ENCODE results near the gene UBE2S. TPM values are rescaled to one million over a fixed set of nuclear protein-coding genes. Genes with fewer than 3 reads are reported as not detected.
"Not testable (repeated sequence)": the region's sequence is repeated elsewhere in the genome, so short reads cannot be mapped to it uniquely, and the experiment has no call there.

The UBE2S gene
- total RNA-seq, 1 experiment from 2014 or later = 378 TPM

DNA sequence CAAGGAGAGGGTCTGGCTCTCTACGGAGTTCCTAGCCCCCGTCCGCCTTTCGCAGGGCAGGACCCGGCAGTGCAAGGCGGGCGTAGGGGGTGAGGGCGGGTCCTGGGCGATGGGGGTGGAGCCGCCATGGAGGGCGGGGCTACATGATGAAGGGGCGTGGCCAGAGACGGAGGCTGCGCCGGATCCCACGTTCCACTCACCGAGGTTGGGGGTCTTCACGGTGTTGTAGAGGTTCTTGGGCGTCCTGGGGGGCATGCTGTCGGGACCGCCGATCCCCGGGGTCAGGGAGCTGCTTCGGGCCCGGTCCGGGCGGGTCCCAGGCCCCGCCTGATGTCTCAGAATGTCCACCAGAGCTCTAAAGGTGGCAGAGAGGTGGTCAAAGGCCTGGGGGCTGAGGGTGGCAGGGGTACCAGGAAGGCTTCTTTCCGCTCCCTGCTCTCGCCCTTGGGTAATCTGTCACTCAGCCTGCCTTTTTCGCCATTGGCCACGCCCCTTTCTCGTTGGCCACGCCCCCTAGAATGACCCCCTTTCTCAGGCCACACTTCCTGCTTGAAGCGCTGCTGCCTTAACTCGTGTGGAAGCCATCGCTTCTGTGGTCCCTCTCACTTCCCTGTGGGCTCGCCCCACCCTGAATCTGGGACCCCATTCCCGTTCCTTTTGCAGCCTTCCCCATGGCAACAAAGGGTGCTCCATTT is 33.0 kb upstream of the UBE2S start:
- DNase-seq (ENCODE audit: low read depth) = no peak

DNA sequence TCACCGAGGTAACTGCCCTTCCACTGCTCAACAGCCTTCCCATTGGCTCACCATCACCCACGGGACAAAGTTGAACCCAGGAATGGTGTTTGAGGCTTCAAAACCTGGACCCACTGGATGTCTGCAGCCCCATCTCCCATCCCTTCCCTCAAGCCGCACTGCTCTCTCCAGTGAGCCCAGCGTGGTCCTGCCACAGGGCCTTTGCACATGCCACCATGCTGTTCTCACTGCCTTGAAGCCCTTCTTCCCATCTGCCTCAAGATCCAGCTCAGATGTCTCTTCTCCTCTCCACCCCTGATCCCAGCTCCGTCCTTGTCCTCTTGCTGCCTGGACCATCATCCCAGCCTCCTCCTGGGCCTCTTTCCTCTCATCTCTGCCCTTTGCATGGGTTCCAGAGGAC is 31.5 kb upstream of the UBE2S start:
- DNase-seq (ENCODE audit: low read depth) = no peak

DNA sequence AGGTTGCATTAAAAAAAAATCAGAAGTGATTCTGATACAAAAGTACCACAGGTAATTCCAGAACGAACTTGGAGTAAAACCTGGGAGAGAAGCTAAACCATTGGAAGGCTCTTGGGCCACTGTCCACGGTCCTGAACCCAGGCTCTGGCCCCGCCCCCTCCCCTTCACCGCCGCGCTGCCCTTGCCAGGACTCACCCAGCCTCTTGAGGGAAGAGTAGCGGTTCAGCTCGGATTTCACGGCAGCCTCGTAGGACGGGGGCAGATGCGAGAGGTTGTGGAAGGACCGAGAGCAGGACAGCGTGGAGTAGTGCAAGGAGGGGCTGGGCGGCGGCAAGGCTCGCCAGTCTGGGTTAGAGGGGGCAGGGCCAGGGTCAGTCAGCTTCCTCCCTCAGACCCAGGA is 29.8 kb upstream of the UBE2S start:
- DNase-seq (ENCODE audit: low read depth) = peak; percentile 74

DNA sequence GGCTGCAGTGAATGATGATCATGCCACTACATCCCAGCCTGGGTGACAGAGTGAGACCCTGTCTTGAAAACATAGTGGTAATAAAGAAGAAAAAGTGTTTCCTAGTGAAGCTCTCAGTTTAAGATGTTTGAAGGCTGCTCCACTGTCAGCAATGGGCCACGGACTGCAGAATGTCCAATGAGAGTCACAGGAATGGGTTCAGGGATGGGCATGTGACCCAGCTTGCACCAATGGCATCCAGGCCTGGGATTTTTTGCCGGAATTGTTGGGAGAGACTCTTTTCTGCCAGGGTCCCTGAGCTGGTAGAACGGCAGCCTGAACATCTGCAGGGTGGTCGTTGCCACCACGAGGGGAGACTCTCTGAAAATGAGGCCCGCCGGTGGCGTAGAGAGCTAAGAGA is 29.3 kb upstream of the UBE2S start:
- no peak for DNase-seq (ENCODE audit: low read depth)

DNA sequence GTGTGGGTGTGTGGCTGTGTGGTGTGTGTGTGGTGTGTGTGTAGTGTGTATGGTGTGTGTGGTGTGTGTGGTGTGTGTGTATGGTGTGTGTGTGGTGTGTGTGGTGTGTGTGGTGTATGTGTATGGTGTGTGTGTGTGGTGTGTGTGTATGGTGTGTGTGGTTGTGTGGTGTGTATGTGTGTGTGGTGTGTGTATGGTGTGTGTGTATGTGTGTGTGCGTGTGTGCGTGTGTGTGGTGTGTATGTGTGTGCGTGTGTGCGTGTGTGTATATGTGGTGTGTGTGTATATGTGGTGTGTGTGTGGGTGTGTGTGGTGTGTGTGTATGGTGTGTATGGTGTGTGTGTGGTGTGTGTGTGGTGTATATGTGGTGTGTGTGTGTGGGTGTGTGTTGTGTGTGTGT is 27.4 kb upstream of the UBE2S start:
- DNase-seq (ENCODE audit: low read depth) = no peak

DNA sequence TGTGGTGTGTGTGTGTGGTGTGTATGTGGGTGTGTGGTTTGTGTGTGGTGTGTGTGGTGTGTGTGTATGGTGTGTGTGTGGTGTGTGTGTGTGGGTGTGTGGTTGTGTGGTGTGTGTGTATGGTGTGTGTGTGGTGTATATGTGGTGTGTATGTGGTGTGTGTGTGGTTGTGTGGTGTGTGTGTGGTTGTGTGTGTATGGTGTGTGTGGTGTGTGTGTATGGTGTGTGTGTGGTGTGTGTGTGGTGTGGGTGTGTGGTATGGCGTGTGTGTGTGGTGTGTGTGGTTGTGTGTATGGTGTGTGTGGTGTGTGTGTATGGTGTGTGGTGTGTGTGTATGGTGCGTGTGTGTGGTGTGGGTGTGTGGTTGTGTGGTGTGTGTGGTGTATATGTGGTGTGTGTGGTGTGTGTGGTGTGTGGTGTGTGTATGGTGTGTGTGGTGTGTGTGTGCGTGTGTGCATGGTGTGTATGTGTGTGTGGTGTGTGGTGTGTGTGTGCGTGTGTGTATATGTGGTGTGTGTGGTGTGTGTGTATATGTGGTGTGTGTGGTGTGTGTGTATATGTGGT is 26.9 kb upstream of the UBE2S start:
- DNase-seq (ENCODE audit: low read depth) = no peak

DNA sequence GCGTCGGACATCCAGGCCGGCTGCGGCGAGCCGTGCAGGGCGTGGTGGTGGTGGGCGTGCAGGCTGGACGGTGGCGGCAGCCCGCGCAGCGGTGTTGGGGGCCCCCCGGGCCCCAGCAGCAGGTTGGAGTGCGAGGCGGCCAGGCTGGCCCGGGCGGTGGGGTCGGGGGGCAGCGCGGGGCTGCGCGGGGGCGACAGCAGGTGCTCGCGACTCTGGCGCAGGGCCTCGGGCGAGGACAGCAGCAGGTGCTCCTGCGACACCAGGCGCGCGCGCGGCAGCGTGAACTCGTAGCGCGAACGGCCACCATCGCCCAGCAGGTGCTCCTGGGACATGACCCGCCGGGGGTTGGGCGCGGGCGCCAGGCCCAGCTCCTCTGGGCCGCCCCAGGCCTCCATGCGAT is 25.7 kb upstream of the UBE2S start:
- DNase-seq (ENCODE audit: low read depth) = no peak

DNA sequence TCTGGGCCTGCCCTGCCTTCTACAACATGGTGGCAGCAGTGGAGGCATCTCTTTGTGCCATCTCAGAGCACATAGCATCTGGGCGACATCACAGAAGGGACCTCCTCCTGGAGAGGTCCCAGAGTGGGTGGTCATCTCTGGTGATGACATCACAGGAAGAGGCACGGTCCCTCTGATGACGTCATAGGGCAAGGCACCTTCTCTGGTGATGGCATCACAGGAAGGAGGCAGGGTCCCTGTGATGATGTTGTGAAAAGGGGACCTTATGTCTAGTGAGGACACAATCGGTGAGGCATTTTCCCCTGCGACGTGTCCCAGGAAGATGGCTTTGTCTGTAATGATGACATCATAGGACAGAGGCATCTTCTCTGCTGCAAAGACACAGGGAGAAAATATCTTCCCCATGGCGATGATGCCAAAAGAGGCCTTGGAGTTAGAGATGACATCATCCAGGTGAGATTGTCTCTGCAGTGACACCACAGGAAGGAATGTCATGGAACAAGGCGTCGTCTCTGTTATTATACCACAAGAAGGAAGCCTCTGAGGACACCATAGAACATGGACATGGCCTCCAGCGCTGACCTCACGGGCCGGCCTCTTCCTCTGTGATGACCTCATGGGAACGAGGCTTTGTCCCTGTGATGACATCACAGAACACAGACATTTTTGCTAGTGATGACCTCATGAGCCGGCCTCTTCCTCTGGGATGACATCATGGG is 24.8 kb upstream of the UBE2S start:
- DNase-seq (ENCODE audit: low read depth) = no peak

DNA sequence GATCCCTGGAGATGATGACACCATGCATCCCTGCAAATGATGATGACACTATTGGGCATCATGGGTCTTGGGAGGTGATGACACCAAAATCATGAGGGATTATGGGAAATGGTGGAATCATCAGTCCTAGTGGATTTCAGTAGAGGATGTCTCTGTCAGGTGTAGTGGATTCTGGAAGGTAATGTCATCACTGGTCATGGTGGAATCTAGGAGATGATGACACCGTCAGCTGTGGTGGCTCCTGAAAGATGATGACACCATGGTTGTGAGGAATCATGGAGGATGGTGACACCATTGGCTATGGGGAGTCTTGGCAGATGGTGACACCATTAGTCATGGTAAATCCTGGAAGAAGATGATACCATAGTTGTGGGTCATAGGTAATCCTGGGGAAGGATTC is 23.6 kb upstream of the UBE2S start:
- no peak for DNase-seq (ENCODE audit: low read depth)

DNA sequence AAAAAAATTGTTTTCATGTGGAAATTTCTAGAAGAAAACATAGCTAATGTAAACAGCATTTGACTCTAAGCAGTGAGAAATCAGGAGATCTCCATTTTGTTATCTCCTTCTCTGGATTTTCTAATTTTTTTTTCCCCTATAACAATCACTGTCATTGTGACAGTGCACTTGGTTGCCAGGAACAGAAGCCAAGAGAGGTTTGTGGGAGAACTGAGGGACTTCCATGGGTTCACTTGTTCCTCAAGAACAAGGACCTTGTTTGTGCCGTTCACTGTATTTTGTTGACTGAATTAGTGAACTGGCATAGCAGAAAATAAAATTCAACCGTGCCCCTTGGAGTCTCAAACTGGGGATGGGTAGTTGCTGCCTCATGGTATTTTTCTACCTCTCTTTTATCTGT is 18.5 kb upstream of the UBE2S start:
- DNase-seq (ENCODE audit: low read depth) = no peak

DNA sequence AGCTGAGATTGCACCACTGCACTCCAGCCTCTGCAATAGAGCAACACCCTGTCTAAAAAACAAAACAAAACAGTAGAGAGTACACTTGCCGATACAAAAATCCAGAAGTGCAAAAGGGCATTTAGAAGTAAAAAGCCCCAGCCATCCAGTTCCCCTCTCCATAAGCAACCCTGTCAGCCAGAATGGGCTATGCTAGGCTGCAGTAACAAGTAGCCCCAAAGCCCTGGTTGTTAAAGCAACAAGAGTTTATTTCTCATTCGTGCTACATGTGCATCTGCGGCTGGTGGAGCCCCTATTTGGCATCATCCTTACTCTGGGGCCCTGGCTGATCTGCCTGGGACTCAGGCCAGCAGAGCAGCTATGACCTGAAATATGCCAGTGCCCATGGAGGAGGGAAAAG is 16.9 kb upstream of the UBE2S start:
- no peak for DNase-seq (ENCODE audit: low read depth)

DNA sequence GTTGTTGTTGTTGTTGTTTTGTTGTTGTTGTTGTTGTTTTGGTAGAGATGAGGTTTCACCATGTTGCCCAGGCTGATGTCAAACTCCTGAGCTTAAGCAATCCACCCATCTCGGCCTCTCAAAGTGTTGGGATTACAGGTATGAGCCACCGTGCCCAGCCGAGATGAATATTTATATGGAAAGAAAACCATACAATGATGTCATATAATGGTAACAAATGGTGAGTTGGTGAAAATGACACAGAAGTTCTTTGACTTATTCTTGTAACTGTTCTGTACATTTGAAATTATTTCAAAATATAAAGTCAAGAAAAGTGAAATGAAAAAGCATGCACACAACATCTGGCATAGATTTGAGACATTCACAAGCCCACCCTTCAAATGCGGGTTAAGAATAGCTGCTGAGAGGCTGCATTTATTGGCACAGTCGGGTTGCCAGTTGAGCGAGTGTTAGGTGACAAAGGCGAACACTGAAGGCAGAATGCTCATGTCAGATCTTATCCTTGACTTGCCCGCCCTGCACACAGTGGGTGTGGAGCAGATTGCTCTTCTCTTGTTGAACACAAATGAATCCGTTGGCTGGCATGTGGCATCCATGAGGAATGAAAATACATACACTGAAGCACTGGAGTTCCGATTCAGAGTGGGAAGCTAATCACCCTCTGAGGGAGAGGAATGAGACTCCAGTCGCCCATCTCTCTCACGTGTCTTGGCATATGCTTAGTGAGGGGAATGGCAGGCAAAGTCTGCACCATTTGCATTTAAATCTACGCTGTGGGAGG is 15.8 kb upstream of the UBE2S start:
- no peak for DNase-seq (ENCODE audit: low read depth)

DNA sequence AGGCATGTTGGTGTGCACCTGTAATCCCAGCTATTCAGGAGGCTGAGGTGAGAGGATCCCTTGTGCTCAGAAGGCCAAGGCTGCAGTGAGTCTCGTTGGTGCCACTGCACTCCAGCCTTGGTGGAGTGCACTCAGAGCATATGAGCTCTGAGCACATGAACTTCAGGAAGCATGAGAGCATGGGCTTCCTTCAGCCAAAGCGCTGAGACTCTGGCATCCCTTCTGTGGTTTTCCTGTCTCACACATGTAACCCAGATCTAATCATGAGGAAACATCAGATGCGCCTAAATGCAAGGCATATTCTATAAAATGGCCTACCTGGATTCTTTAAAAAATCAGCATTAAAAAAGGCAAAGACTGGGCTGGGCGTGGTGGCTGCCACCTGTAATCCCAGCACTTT is 13.7 kb upstream of the UBE2S start:
- not testable (repeated sequence) for DNase-seq (ENCODE audit: low read depth)

DNA sequence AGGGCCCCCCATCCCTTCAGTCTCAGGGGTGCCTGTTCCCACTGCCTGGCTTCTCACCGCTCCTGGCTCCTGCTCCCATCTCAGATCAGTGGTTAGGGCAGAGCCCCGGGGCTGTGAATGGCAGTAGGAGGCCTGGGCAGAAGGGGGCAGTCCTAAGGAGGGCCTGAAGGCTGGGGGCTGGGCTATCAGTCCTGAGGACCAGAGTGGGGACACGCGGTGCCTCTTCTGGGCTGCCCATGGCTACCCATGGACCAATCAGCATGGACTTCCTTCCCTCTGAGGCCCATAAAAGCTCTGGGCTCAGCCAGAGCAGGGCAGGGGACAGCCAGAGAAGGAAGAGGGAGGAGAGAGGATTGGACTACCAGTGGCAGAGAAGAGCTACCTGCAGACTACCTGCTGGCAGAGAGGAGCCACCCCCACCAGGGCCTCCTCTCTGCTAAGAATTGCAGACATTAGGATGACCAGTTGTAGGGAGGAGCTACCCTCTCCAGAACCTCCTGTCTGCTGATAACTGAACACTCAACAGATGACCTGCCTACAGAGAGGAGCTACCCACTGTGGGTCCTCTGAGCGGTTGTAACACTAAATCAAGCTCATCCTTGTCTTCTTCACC is 12.1 kb upstream of the UBE2S start:
- no peak for DNase-seq (ENCODE audit: low read depth)

DNA sequence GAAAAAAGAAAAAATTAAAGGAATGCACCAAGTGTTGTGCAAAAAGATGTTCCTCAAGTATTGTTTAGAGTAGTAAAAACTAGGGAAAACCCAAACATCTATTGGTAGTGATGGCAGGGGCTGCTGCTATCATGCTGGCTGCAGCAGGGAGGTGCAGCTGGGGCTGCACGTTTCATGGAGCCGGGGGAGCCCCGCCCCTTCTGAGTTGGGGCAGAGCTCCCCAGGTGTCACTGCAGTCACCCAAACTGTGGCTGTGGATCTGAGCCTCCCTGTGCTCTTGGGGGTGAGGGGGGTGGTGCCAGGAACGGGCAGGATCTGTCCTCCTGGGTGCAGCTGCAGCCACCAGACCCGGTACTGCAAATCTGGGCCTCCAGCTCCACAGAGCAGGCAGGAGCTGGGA is 11.5 kb upstream of the UBE2S start:
- DNase-seq (ENCODE audit: low read depth) = no peak

DNA sequence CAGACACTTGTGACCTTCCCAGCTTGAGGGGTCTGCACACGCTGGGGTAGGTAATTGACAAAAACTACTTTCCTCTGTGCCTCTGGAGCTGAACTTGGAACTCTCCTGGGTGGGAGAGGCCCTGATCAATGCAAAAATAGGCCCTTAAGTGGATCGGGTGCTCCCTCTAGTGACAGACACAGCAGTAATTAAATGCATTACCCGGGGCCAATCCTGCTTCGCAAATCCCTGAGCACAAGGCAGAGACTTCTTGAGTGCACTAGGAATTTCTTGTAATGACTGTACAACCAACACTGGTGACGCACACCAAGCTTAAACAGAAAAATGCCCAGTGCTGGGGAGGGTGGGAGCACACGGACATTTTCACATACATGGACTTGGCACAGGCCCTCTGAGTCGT is 10.6 kb upstream of the UBE2S start:
- peak; percentile 79 for DNase-seq (ENCODE audit: low read depth)

DNA sequence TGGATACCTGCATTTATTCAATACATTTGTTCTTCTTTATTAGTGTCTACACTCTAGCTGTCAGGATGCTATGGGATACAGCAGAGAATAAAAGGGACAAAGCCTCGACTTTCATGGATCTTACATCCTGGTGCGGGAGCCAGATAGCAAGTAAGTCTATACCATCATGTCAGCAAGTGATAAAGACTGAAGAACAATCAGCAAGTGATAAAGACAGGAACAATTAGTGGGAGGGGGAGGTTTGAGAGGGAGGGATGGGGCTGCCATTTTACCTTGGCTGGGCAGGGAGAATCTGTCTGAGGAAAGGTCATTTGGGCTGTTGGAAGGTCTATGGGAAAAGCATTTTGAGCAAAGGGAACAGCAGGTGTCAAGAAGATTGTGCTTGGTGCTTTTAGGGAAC is 2.6 kb upstream of the UBE2S start:
- DNase-seq (ENCODE audit: low read depth) = no peak

DNA sequence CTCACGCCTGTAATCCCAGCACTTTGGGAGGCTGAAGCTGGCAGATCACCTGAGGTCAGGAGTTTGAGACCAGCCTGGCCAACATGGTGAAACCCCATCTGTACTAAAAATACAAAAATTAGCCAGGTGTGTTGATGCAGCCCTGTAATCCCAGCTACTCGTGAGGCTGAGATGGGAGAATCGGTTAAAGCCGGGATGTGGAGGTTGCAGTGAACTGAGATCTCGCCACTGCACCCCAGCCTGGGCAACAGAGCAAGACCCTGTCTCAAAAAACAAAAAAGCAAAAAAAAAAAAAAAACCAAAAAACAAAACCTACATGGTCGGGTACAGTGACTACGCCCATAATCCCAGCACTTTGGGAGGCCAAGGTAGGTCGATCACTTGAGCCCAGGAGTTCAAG is 1.6 kb upstream of the UBE2S start:
- DNase-seq (ENCODE audit: low read depth) = not testable (repeated sequence)

DNA sequence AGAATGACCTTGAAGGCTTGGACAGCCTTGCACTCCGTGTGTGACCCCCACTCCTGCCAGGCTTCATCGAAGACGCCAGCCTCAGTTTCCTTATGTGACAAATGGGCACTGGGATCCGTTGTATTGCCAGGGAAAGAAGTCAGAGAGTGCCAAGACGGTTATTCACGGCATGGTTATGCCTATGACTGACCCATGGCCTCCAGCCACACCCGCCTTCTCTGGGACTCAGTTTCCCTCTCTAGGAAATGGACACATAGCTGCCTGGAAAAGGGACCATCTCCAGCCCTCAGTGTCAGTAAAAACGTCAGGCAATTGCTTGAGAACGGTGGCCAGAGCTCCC is 915 bp upstream of the UBE2S start:
- no peak for DNase-seq (ENCODE audit: low read depth)

DNA sequence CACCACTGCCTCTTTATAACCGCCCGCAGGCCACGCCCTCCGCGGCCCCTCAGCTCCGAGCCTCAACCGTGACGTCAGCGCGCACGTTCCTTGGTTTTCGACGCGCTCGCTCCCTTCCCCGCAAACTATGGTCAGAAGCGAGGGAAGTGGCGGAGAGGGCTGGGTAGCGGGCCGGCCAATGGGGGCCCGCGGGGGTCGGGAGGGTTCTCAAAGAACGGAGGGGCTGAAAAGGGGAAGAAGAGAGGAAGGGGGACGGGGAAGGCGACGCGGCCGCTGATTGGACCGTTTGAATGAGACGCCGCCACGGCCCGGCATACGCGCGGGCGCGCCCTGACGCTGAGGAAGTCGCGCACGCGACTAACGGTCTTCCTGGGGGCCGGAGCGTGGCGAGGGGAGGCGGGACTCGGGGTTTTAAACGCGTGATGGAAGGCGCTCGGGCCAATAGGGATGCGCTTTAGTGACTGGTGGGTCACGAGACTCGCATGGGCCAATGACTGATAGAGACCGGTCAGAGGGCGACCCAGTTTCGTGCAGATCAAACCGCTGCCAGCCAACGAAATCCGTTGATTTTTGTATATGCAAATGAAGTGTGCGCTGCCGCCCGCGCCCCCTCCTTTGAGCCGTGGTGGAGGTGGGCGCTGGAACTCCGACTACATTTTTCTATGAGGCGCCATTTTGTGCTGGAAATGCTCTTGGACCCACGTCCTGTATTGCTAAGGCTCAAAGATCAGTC is 378 bp upstream of the UBE2S start:
- DNase-seq (ENCODE audit: low read depth) = peak; percentile 99

DNA sequence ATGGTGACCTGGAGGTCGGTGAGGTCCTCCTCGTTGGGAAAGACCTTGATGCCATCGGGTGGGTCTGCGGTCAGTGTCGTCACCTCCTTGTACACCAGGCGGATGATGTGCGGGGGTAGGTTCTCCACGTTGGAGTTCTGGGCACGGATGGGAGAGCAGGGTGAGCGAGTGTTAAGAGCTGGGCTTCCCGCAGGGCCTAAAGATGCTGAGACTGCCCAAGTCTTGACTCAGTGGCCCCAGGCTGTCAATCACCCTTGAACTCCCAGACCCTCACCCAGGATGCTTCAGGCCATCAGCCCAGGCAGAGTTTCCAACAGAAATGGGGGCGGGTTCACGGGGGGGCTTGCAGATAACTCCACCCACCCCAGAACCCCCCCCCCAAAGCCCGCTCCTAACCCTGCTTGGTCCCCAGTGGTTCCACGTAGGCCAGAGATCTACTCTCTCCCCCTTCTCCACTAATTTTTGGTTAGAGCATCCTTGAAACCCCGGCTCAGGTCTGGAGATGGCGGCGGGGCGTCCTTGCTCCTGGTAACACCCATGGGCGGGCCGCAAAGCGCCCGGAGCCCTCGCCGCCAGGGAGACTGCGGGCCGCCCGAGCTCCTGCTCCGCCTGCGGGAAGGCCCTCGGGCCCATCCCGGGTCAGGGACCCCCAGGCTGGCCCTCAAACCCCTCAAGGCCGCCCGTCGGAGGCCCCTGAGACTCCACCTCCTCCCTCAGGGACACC is 600 bp downstream of the UBE2S start:
- DNase-seq (ENCODE audit: low read depth) = peak; percentile 33

All from M059J (cell line).